HepG2 (cell line): ENCODE data around the gene MRFAP1L1.
"Not testable (repeated sequence)": the region's sequence is repeated elsewhere in the genome, so short reads cannot be mapped to it uniquely, and the experiment has no call there.

Experiments
- PRPF4 ChIP-seq: fragments of 200-400 bp; formaldehyde crosslinking; IDR thresholded peaks from 2 replicates; pipeline ENCODE4 v1.6.1; 2016; ENCODE audit warnings: low read length, low read depth; ENCODE audit not compliant: poor library complexity, severe bottlenecking
- TEAD3 ChIP-seq: optimal IDR thresholded peaks from 2 replicates; pipeline ENCODE3; 2016; ENCODE audit warnings: borderline replicate concordance
- ZNF570 ChIP-seq: sonication (generic); formaldehyde crosslinking; IDR thresholded peaks from 2 replicates; pipeline ENCODE4 v1.4.0; 2020; ENCODE audit warnings: mild to moderate bottlenecking, missing genetic modification reagents, borderline replicate concordance
- TF ChIP-seq, protein P1 (sequence below): sonication (generic); formaldehyde crosslinking; IDR thresholded peaks from 2 replicates; pipeline ENCODE4 v1.5.0; 2020; ENCODE audit warnings: mild to moderate bottlenecking, missing genetic modification reagents, moderate library complexity

DNA sequence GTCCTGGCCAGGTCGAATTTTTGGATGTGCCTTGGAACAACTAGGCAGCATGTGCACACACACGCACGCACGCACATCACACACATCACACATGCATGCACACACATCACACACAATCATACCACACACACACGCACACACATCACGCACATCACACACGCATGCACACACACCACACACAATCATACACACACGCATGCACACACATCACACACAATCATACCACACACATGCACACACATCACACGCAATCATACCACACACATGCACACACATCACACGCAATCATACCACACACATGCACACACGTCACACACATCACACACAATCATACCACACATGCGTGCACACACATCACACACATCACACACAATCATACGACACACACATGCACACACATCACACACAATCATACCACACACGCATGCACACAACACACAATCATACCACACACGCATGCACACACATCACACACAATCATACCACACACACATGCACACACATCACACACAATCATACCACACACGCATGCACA lies 15.8 kb upstream of the MRFAP1L1 start:
- TF ChIP-seq TEAD3, PRPF4, ZNF570: not testable (repeated sequence)
- TF ChIP-seq, protein P1, sequence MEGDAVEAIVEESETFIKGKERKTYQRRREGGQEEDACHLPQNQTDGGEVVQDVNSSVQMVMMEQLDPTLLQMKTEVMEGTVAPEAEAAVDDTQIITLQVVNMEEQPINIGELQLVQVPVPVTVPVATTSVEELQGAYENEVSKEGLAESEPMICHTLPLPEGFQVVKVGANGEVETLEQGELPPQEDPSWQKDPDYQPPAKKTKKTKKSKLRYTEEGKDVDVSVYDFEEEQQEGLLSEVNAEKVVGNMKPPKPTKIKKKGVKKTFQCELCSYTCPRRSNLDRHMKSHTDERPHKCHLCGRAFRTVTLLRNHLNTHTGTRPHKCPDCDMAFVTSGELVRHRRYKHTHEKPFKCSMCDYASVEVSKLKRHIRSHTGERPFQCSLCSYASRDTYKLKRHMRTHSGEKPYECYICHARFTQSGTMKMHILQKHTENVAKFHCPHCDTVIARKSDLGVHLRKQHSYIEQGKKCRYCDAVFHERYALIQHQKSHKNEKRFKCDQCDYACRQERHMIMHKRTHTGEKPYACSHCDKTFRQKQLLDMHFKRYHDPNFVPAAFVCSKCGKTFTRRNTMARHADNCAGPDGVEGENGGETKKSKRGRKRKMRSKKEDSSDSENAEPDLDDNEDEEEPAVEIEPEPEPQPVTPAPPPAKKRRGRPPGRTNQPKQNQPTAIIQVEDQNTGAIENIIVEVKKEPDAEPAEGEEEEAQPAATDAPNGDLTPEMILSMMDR, result not testable (repeated sequence)
